B cell (primary cell): ENCODE measurements around the gene KCTD7. TPM values are rescaled to one million over a fixed set of nuclear protein-coding genes. Genes with fewer than 3 reads are reported as not detected.

Experiments
- ATAC-seq: fragments of 200-7000 bp; cut with Tn5 transposase; one replicate; pipeline ENCODE4 v1.10.0; 2021; ENCODE audit warnings: low read depth, mild to moderate bottlenecking, moderate number of reproducible peaks, moderate library complexity
- CTCF ChIA-PET: fragments of 350-600 bp; sonication (Branson Sonifier 250); formaldehyde crosslinking; loops from one replicate; lab custom pipeline; 2021; ENCODE audit warnings: antibody characterized with exemption, inconsistent platforms; lab: Charles Lee
- POLR2A ChIA-PET: fragments of 350-600 bp; sonication (Branson Sonifier 250); formaldehyde crosslinking; loops from one replicate; lab custom pipeline; 2021; ENCODE audit warnings: antibody characterized with exemption; lab: Charles Lee
- DNase-seq: peaks from one replicate; pipeline ENCODE4 v3.0.0; 2013
- H2AFZ ChIP-seq: 2 replicates; pipeline ENCODE4 v1.6.1; 2012; ENCODE audit warnings: mild to moderate bottlenecking, low read depth, low read length; ENCODE audit not compliant: insufficient read depth, poor library complexity, severe bottlenecking
- H3K27ac ChIP-seq, 2 donors: 1 replicate in 1 of 2; 2 replicates in 1 of 2; pipeline ENCODE4 v1.5.1; 2012 to 2013; ENCODE audit warnings: low read length in 2 of 2, mild to moderate bottlenecking in 2 of 2, moderate library complexity in 1 of 2
- H3K27me3 ChIP-seq, 4 experiments: fragments of 200-600 bp in 1 of 4; sonication (generic) in 1 of 4; replicated peaks in 1 of 4; 1 replicate in 2 of 4; 2 replicates in 2 of 4; pipeline versions ENCODE4 v1.6.1 to v1.7.0; 2013 to 2016; ENCODE audit warnings: low read length in 3 of 4, mild to moderate bottlenecking in 2 of 4, mixed read lengths in 1 of 4, moderate library complexity in 1 of 4; ENCODE audit not compliant: insufficient read depth in 4 of 4, control insufficient read depth in 3 of 4; ENCODE audit errors: control extremely low read depth in 1 of 4
- H3K36me3 ChIP-seq, 2 experiments: replicated peaks in 1 of 2; 1 replicate in 1 of 2; 2 replicates in 1 of 2; pipeline versions ENCODE4 v1.6.1 to v1.7.1; 2013; ENCODE audit warnings: low read length in 1 of 2; ENCODE audit not compliant: insufficient read depth in 2 of 2, control insufficient read depth in 1 of 2; ENCODE audit errors: control extremely low read depth in 1 of 2, extremely low read depth in 1 of 2
- H3K4me1 ChIP-seq, 2 donors: fragments of 200-600 bp in 1 of 2; sonication (generic) in 1 of 2; 1 replicate in 1 of 2; 2 replicates in 1 of 2; pipeline versions ENCODE4 v1.5.1 to v1.6.1; 2013 to 2017; ENCODE audit warnings: low read length in 2 of 2; ENCODE audit not compliant: control insufficient read depth in 2 of 2, insufficient read depth in 2 of 2
- H3K4me2 ChIP-seq: replicated peaks from 2 replicates; pipeline ENCODE3; 2012; ENCODE audit warnings: mild to moderate bottlenecking, low read depth, low read length; ENCODE audit not compliant: poor library complexity, severe bottlenecking
- H3K4me3 ChIP-seq, 5 experiments: fragments of 200-600 bp in 1 of 5; sonication (generic) in 1 of 5; 1 replicate in 3 of 5; 2 replicates in 2 of 5; pipeline versions ENCODE4 v1.5.1 to v1.7.0; 2011 to 2016; ENCODE audit warnings: low read length in 4 of 5, mild to moderate bottlenecking in 4 of 5, low read depth in 2 of 5, control low read depth in 1 of 5, moderate library complexity in 1 of 5; ENCODE audit not compliant: insufficient read depth in 1 of 5; ENCODE audit errors: control extremely low read depth in 1 of 5, extremely low read depth in 1 of 5
- H3K79me2 ChIP-seq: fragments of 200-600 bp; sonication (generic); one replicate; pipeline ENCODE4 v1.6.0; 2016; ENCODE audit warnings: low read length; ENCODE audit not compliant: control insufficient read depth, insufficient read depth
- H3K9ac ChIP-seq: fragments of 200-600 bp; sonication (generic); 2 replicates; pipeline ENCODE4 v1.6.1; 2017; ENCODE audit warnings: mild to moderate bottlenecking, low read length, moderate library complexity
- H3K9me3 ChIP-seq, 3 donors: one replicate each; pipeline versions ENCODE4 v1.6.1 to v1.7.1; 2013; ENCODE audit warnings: low read length in 2 of 3; ENCODE audit not compliant: control insufficient read depth in 2 of 3, insufficient read depth in 1 of 3; ENCODE audit errors: control extremely low read depth in 1 of 3
- H4K20me1 ChIP-seq: 2 replicates; pipeline ENCODE4 v1.6.0; 2012; ENCODE audit warnings: mild to moderate bottlenecking, low read length; ENCODE audit not compliant: insufficient read depth, control insufficient read depth, poor library complexity, severe bottlenecking
- H3K27ac Mint-ChIP-seq: one replicate; pipeline ENCODE4 v1.8.0; 2021; ENCODE audit warnings: mixed read lengths
- H3K27me3 Mint-ChIP-seq: one replicate; pipeline ENCODE4 v1.8.0; 2021; ENCODE audit warnings: mixed read lengths
- H3K4me1 Mint-ChIP-seq: one replicate; pipeline ENCODE4 v1.8.0; 2021; ENCODE audit warnings: mixed read lengths
- H3K4me3 Mint-ChIP-seq: one replicate; pipeline ENCODE4 v1.8.0; 2021; ENCODE audit warnings: mixed read lengths
- H3K9me3 Mint-ChIP-seq: one replicate; pipeline ENCODE4 v1.8.0; 2022; ENCODE audit warnings: mixed read lengths; ENCODE audit not compliant: insufficient read depth
- CTCF ChIP-seq: fragments of 200-600 bp; IDR thresholded peaks from one replicate; pipeline ENCODE4 v1.8.0; 2022; ENCODE audit warnings: antibody characterized with exemption, mild to moderate bottlenecking
- EZH2 ChIP-seq: IDR thresholded peaks from 2 replicates; pipeline ENCODE4 v1.6.1; 2012; ENCODE audit warnings: borderline replicate concordance, low read depth, mild to moderate bottlenecking, moderate library complexity, low read length; ENCODE audit not compliant: insufficient read depth, poor library complexity, severe bottlenecking
- WGBS: methylation state at CpG from one replicate; pipeline ENCODE4 v1.1.5; 2013; ENCODE audit warnings: missing lambda C conversion rate; ENCODE audit not compliant: insufficient coverage; 5-methylcytosine and 5-hydroxymethylcytosine counted together
- intact Hi-C: fragments of 100-400 bp; cut with micrococcal nuclease; formaldehyde crosslinking; loops from one replicate; pipeline ENCODE4 v1.10.0; 2022
- polyA plus RNA-seq: library from polyadenylated mRNA; depleted of rRNA; stranded (reverse); fragments of >200 nt; gene quantifications from 2 replicates; pipeline ENCODE4 v1.2.3, GENCODE V29; 2012
- total RNA-seq, 2 donors: library from RNA; stranded (reverse); fragments of 120-200 nt in 1 of 2; gene quantifications; 1 replicate in 1 of 2; 2 replicates in 1 of 2; pipeline versions ENCODE4 v1.2.3 to v1.2.4, GENCODE V29; 2013 to 2022

KCTD7 gene
- total and polyA plus RNA-seq, 2 donors (not counting 1 experiment from before 2014, with no cell fraction given): 44.4 to 48.2 TPM

DNA sequence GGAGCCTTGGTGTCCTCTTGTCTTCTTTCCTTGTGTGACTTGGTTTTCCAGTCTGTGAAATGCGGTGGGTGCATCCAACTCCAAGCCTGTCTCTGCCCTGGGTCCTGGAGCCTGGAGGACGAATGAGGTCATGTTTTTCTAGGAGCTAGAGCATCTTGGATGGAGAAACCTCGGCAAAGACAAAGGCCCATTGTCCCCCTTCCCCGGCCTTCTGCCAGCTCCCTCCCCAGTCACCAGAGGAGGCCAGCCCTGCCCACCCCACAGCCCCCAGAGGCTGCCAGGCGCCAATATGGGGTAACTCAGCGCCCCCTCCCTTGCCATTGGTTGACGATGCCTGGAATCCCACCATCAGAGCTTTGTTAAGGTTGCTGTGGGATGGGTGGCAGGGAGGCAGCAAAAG, 40.4 kb downstream of the KCTD7 start:
- CTCF ChIA-PET: no interaction called here
- WGBS: 90% methylated on average over 4 of the region's 7 CpGs
- DNase-seq (no peak), ATAC-seq (no peak)
- no peaks in the 10 kb centered on the region for H3K9me3 Mint-ChIP-seq
- POLR2A ChIA-PET: no interaction called here
- Histone ChIP-seq H3K4me2 (no peak overlapping the region), H2AFZ (no peak overlapping the region), H3K4me3 (no peak overlapping the region), H3K27ac (no peak overlapping the region), H3K9ac (no peak overlapping the region), H3K36me3 (no peaks in the 10 kb centered on the region), H3K79me2 (peaks cover 28% of the 10 kb centered on the region), H3K9me3 (no peaks in the 10 kb centered on the region), H4K20me1 (peaks cover 18% of the 10 kb centered on the region), H3K4me1 (no peaks in the 10 kb centered on the region), H3K27me3 (no peaks in the 10 kb centered on the region)
- no peak overlapping the region for H3K27ac Mint-ChIP-seq
- TF ChIP-seq EZH2 (no peak), CTCF (no peak)
- no peaks in the 10 kb centered on the region for H3K27me3 Mint-ChIP-seq
- no peaks in the 10 kb centered on the region for H3K4me1 Mint-ChIP-seq
- intact Hi-C loops: no loop called here
- H3K4me3 Mint-ChIP-seq: no peak overlapping the region

- Histone ChIP-seq H4K20me1 (peaks cover 14% of the 10 kb centered on the region), H3K9ac (no peak overlapping the region), H3K27me3 (no peaks in the 10 kb centered on the region), H3K9me3 (no peaks in the 10 kb centered on the region), H3K79me2 (peaks cover 26% of the 10 kb centered on the region), H3K4me1 (no peaks in the 10 kb centered on the region), H2AFZ (no peak overlapping the region), H3K27ac (no peak overlapping the region), H3K4me3 (no peak overlapping the region), H3K36me3 (no peaks in the 10 kb centered on the region), H3K4me2 (no peak overlapping the region)
- H3K4me3 Mint-ChIP-seq: no peak overlapping the region
- TF ChIP-seq EZH2: no peak
- TF ChIP-seq CTCF: no peak
- ChIA-PET POLR2A (no interaction called here), CTCF (no interaction called here)
- ATAC-seq (no peak), DNase-seq (no peak)
- intact Hi-C loops: no loop called here
- H3K27me3 Mint-ChIP-seq: no peaks in the 10 kb centered on the region
- no peak overlapping the region for H3K27ac Mint-ChIP-seq
- H3K4me1 Mint-ChIP-seq: no peaks in the 10 kb centered on the region
- 97% methylated on average over 5 of the region's 5 CpGs for WGBS
- H3K9me3 Mint-ChIP-seq: no peaks in the 10 kb centered on the region
Observed at GRCh38 chr7:66669496-66669895, 40.8 kb downstream of the KCTD7 start.
